RPMI7951 (cell line): Measurements from ENCODE around the gene SRPK1. TPM values are rescaled to one million over a fixed set of nuclear protein-coding genes. Genes with fewer than 3 reads are reported as not detected.

Experiments
- DNase-seq: peaks from one replicate; pipeline ENCODE4 v3.0.0-alpha.2; 2012; ENCODE audit warnings: low read depth
- total RNA-seq: library from RNA; depleted of rRNA; stranded (reverse); fragments of >200 nt; shearing (Covaris generic); gene quantifications from 2 replicates; pipeline ENCODE4 v1.2.3, GENCODE V29; 2014

SRPK1 gene
- total RNA-seq, 1 experiment from 2014 or later, result 62.6 TPM

- no peak for DNase-seq
These were observed 22.9 kb downstream of the SRPK1 start for GRCh38 chr6:35898003-35898402.

GRCh38 chr6:35897486-35897885, 23.4 kb downstream of the SRPK1 start:
- no peak for DNase-seq

GRCh38 chr6:35897036-35897435, 23.9 kb downstream of the SRPK1 start:
- no peak for DNase-seq

- DNase-seq, result no peak
These were observed 24.7 kb downstream of the SRPK1 start for GRCh38 chr6:35896228-35896627.

- DNase-seq, result no peak
These were observed 25.3 kb downstream of the SRPK1 start for GRCh38 chr6:35895560-35895959.

GRCh38 chr6:35894776-35895175, 26.1 kb downstream of the SRPK1 start:
- no peak for DNase-seq

- DNase-seq, result peak; percentile 46
These were observed 27.7 kb downstream of the SRPK1 start for GRCh38 chr6:35893246-35893645.

GRCh38 chr6:35892482-35892881, 28.4 kb downstream of the SRPK1 start:
- DNase-seq, result no peak

GRCh38 chr6:35879151-35879550, 41.7 kb downstream of the SRPK1 start:
- no peak for DNase-seq

- DNase-seq, result no peak
These were observed 44.0 kb downstream of the SRPK1 start for GRCh38 chr6:35876902-35877301.

GRCh38 chr6:35874730-35875129, 46.2 kb downstream of the SRPK1 start:
- DNase-seq, result no peak

- no peak for DNase-seq
These were observed 61.5 kb downstream of the SRPK1 start for GRCh38 chr6:35859367-35859766.

- DNase-seq, result no peak
These were observed 63.0 kb downstream of the SRPK1 start for GRCh38 chr6:35857853-35858252.

- no peak for DNase-seq
These were observed 64.6 kb downstream of the SRPK1 start for GRCh38 chr6:35856250-35856649.

- DNase-seq, result no peak
These were observed 67.9 kb downstream of the SRPK1 start for GRCh38 chr6:35852994-35853393.

GRCh38 chr6:35850208-35850607, 70.7 kb downstream of the SRPK1 start:
- DNase-seq, result no peak

GRCh38 chr6:35844290-35844689, 76.6 kb downstream of the SRPK1 start:
- DNase-seq, result no peak

- no peak for DNase-seq
These were observed 78.5 kb downstream of the SRPK1 start for GRCh38 chr6:35842381-35842780.

GRCh38 chr6:35839019-35839418, 81.9 kb downstream of the SRPK1 start:
- DNase-seq, result no peak

- DNase-seq, result no peak
These were observed 87.4 kb downstream of the SRPK1 start for GRCh38 chr6:35833536-35833935.

GRCh38 chr6:35831257-35832007, 89.5 kb downstream of the SRPK1 start:
- DNase-seq, result no peak

- DNase-seq, result no peak
These were observed 91.6 kb downstream of the SRPK1 start for GRCh38 chr6:35829306-35829705.

- DNase-seq, result no peak
These were observed 96.2 kb downstream of the SRPK1 start for GRCh38 chr6:35824552-35825192.

- no peak for DNase-seq
These were observed 97.3 kb downstream of the SRPK1 start for GRCh38 chr6:35823601-35824000.
